ENCODE results near the gene KRTAP21-2. TPM values are rescaled to one million over a fixed set of nuclear protein-coding genes. Genes with fewer than 3 reads are reported as not detected.

The KRTAP21-2 gene
- total RNA-seq = not detected in 2 replicates

GRCh38 chr21:30747159-30747558 is at the start of gene KRTAP21-2:
Gene KRTAP21-2 (minus strand): TSS chr21:30747259. CDS start chr21:30747202, 57 bp downstream.

DNA sequence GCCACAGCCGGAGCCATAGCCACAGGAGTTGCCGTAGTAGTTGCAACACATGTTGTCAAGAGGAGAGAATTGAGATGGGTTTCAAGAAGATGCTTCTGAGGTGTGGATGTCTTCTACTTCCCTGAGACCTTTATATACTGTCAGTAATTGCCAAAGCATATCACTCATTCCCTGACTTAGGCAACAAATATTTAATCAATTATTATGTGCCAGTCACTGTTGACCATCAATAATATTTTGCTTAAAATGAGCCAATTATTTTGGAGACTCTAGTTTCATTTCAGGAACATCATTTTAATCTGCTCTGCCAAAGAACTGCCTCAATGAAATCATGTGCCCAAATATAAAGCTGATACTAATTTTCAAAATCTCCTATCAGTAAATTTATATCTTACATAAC is 8.3 kb upstream of the KRTAP21-2 start, which contains the start of gene KRTAP21-1:
Gene KRTAP21-1 (minus strand): TSS at position 101 of the 400 bp plus-strand sequence. CDS start 50 bp downstream, at position 51.

DNA sequence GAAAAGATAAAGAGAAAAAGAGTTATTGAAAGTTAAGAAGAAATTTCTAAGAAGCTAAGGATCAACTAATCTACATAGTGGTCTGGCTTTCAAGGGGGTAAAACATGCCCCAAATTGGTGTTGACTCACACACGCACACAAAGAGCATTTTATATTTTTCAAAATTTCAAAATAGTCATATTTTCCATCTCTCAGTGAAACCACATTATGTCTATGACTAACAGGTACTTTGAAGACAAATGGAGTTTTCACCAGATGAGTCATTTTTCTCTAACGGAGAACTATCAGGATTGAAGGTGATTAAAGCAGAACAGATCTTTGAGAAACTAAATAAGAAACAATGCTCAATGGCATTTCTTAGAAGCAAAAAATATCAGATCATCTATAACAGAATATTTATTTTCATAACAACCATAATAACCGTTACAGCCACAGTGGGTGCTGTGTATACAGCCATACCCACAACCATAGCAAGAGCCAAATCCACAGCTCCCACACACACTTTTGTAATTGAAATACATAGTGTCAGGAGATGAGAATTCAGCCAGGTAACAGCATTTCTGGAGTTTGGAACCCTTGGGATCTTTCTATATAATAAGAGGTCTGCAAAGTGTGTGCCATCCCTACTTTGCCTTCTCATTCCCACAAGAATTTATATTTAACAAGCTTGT is 28.7 kb downstream of the KRTAP21-2 start, which contains the start of gene KRTAP21-3:
Gene KRTAP21-3 (minus strand): TSS at position 539 of the 671 bp plus-strand sequence. CDS start 18 bp downstream, at position 521.

Small RNAs within 50 kb of the gene (small RNA-seq; reads per million reads assigned to genes)
- gene AP000244.1 (ENCODE audit: low replicate concordance) = not detected
- gene KRTAP21-3 (ENCODE audit: low replicate concordance) = not detected

Other genes starting within 250 kb of the KRTAP21-2 start
- not detected in 2 replicates for gene KRTAP19-5, start 245.1 kb downstream of the KRTAP21-2 start, total RNA-seq
- gene KRTAP19-6, start 205.4 kb downstream of the KRTAP21-2 start, total RNA-seq = not detected in 2 replicates
- not detected in 2 replicates for gene KRTAP19-7, start 185.9 kb downstream of the KRTAP21-2 start, total RNA-seq
- not detected in 2 replicates for gene KRTAP22-2, start 156.9 kb downstream of the KRTAP21-2 start, total RNA-seq
- not detected in 2 replicates for gene KRTAP6-3, start 154.8 kb downstream of the KRTAP21-2 start, total RNA-seq
- not detected in 2 replicates for gene KRTAP6-2, start 148.4 kb downstream of the KRTAP21-2 start, total RNA-seq
- gene KRTAP22-1, start 146.2 kb downstream of the KRTAP21-2 start, total RNA-seq = not detected in 2 replicates
- gene KRTAP6-1, start 133.3 kb downstream of the KRTAP21-2 start, total RNA-seq = not detected in 2 replicates
- gene KRTAP20-1, start 130.8 kb downstream of the KRTAP21-2 start, total RNA-seq = not detected in 2 replicates
- gene KRTAP20-4, start 126.6 kb downstream of the KRTAP21-2 start, total RNA-seq = not detected in 2 replicates
- gene KRTAP20-2, start 112.1 kb downstream of the KRTAP21-2 start, total RNA-seq = not detected in 2 replicates
- not detected in 2 replicates for gene KRTAP20-3, start 104.4 kb downstream of the KRTAP21-2 start, total RNA-seq
- not detected in 2 replicates for gene KRTAP21-3, start 28.5 kb downstream of the KRTAP21-2 start, total RNA-seq
- not detected in 2 replicates for gene KRTAP21-1, start 8.2 kb upstream of the KRTAP21-2 start, total RNA-seq
- gene KRTAP8-1, start 66.0 kb upstream of the KRTAP21-2 start, total RNA-seq = not detected in 2 replicates
- not detected in 2 replicates for gene KRTAP7-1, start 82.5 kb upstream of the KRTAP21-2 start, total RNA-seq
- gene KRTAP11-1, start 134.3 kb upstream of the KRTAP21-2 start, total RNA-seq = not detected in 2 replicates

All from placental pericyte (primary cell).